GM19043 (cell line): ENCODE data around the gene PRSS38.

Experiments used
- ATAC-seq: cut with Tn5 transposase; IDR thresholded peaks from one replicate; pipeline ENCODE4 v1.9.1; 2021; ENCODE audit warnings: low read depth; ENCODE audit not compliant: unreplicated experiment

Gene PRSS38

DNA sequence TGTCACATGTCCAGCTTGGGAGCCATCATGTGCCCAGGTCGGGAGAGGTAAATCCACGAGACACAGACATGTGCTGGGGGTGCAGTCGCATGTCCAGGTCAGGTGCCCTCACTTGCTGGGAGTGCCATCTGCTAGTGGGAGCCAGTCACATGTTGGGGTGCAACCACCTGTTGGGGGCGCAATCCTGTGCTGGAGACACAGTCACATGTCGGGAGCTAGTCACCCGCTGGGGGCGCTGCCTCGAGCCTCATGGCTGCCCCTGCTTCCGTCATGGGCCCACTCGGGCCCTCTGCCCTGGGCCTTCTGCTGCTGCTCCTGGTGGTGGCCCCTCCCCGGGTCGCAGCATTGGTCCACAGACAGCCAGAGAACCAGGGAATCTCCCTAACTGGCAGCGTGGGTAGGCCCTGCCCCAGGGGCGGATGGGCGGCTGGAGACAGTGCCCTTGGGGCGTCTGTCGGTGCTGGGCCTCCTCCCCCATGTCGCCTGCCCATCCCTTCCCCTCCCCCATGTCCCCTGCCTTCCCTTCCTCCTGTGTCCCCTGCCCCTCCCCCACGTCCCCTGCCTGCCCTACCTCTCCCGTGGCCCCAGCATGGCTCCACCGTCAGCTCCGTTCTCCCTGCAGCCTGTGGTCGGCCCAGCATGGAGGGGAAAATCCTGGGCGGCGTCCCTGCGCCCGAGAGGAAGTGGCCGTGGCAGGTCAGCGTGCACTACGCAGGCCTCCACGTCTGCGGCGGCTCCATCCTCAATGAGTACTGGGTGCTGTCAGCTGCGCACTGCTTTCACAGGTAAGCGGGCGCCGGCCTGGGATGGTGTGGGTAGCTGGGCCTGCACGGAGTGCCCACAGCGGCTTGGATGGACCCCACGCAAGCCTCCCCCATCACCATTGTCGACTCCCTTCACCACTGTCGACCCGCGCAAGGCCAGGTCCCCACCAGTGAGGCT lies at the start of gene PRSS38:
PRSS38 (plus strand) TSS at position 208 of the 942 bp plus-strand sequence; CDS start at position 250, 42 bp downstream.
- no peak for ATAC-seq

- ATAC-seq, result peak; percentile 53
Observed at GRCh38 chr1:227766015-227766634, 49.4 kb upstream of the PRSS38 start.

DNA sequence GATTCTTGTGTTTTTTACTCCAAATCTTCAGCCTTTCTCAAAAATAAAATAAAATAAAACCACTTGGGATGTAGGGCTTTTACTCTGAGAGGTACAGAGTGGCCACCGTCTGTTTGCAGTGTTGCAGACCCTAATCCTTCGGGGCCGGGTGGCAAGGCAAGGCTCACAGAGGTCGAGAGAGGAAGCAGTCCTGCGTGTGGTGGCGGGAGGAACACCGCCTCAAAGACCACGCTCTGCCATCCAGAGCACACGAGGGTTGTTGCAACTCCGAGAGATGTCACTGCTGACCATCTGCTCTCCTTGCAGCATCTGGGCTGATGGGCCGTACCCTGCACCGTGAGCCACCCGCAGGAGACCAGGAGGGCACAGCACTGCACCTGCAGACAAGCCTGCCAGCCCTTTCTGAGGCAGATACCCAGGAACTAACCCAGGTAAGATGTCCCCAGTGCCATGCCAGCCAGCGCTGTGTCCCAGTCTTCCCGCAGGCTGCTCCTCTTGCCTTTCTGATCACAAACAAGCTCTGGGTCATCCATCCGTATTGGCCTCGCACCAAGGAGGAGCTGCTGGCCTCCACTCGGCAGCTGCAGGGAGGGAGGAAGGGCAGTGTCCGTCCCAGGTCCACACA lies 48.7 kb upstream of the PRSS38 start:
- ATAC-seq, result no peak

DNA sequence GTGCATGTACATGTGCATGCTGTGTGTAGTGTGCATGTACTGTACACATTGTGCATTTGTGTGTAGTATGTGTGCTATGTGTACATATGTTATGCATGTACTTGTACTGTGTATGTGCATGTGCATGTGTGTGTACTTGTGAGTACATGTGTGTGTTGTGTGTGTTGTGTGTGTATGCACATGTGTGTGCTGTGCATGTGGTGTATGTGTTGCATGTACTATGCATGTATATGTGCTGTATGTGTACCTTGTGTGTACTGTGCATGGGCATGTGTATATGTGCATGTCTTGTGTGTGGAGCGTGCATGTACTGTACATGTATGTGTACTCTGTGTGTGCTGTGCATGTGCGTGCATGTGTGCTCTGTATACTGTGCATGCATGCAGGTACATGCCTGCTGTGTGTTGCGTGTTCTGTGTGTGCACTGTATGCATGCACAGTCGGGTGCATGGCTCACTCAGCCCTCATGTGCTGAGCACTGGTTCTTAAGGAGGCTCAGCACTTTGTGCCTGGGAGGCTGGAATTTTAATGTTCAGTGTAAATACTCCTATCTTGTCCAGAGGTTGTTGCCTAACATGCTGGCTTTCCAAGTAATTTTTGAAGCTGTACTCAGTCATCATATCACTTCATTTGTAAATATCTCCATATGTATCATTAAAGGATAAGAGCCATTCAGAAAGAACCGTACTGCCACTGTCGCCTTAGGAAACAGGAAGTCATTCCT lies 47.9 kb upstream of the PRSS38 start:
- no peak for ATAC-seq

DNA sequence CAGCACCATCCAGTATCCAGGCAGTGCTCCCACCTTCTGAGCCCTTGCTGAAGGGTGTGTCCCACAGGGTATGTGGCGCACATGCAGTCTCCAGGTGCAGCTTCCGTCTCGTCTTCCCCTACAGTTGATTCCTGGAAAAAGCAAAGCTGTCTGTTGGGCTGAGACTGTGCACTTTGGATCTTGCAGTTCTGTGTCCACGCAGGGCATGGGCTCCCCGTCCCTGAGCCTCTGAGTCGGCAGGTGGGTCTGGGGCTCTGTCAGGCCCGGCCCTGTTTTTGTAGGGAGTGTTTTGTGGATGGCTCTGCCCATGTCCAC lies 47.4 kb upstream of the PRSS38 start:
- ATAC-seq, result no peak

GRCh38 chr1:227768640-227769039 lies 46.8 kb upstream of the PRSS38 start:
- ATAC-seq, result no peak

DNA sequence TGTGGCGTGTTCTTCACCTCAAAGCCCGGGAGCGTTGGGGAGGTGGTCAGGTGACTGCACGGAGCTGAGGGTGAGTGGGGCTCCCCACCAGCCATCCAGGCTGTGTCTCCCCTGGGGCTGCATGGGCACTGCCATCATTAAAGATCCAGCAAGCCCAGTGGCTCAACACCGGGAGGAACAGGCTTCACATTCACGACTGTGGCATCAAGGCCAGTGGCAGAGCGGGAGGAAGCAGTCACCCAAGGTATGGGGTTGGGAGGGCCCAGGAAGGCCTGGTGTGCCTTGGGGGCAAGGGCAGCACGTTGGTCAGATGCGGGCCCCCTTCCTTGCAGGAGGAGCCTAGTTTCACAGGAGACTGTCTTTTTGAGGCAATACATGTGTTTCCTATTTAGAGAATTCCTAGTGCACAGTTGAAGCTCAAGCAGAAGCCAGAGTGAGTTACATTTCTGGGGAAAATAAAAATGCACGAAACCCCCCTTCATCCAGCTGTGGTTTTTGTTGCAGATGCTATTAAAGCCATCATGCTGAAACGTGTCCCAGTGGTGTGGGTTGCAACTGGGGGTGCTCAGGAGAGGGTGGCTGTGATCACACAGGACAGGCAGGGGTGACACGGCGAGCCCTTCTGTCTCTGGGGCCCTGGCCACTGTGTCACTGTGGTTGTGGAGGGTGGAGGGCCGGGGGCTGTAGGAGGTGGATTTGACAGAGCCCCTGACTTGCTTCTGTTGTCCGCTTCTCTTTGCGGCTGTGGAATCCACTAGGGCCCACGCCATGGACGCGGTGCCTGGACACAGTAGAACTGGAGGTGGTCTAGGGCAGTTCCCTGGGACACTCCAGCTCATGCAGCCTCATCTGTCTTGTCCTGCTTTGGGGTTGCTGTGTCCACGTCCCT lies 46.2 kb upstream of the PRSS38 start:
- ATAC-seq, result no peak

GRCh38 chr1:227769936-227770494 lies 45.5 kb upstream of the PRSS38 start:
- ATAC-seq, result no peak

- no peak for ATAC-seq
Observed at GRCh38 chr1:227770812-227771211, 44.7 kb upstream of the PRSS38 start.

GRCh38 chr1:227771326-227771725 lies 44.1 kb upstream of the PRSS38 start:
- no peak for ATAC-seq

DNA sequence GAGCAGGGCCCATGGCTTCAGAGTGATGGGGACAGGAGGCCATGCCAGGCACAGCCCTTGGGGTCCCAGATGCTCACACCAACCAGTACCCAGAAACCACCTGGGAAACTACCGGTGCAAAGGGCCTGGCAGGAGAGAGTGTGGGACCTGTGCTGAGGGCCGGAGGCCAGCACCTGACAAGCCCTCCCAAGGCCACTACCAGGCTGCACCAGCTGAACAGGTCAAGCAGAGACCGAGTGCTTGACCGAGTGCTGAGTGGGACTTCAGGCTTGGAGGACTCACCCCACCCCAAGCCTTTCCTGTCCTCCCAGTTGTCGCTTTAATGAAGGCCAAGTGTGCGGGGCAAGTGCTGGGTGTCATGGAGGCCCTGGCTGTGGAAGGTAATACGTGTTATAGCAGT lies 43.7 kb upstream of the PRSS38 start:
- no peak for ATAC-seq

- no peak for ATAC-seq
Observed at GRCh38 chr1:227773558-227773957, 41.9 kb upstream of the PRSS38 start.

- ATAC-seq, result no peak
Observed at GRCh38 chr1:227774051-227774731, 41.3 kb upstream of the PRSS38 start.

GRCh38 chr1:227774821-227775661 lies 40.4 kb upstream of the PRSS38 start:
- ATAC-seq, result no peak

DNA sequence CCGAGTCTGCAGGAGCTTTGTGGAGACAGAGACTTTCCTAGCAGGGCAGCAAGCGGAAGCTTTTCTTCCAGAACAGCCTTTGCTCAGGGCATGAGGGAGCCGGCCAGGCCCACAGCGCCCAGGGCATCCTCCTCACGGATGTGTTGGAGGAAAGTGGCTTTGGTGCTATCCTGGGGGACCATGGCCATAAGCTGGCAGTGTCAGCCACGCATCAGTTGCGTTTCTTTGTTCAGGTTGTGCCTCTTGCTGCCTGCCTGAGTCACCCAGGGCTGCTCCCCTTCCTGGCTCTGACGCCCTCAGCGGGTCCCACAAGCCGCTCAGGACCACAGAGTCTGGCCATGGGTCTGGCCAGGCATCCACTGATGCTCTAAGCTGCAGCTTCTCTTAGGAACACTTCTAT lies 39.6 kb upstream of the PRSS38 start:
- no peak for ATAC-seq

DNA sequence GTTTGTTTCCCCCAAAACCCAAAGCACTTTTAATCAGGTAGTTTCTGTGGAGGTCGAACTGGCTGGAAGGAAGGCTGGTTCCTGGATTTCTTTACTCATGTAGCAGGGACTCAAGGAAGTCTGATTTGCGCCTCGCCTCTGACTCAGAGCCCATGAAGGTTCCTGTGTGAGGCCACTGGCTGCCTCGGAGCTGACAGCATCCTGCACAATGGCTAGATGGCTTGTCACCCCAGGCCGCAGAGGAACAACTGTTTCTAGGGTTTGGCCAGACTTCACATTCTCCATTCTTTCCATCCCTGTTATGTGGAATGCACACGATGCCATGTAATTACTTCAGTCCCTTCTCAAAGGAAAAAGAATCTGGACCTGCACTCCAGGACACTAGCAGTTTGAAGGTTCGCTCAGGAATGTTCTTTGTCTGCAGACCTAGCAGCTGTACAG lies 39.1 kb upstream of the PRSS38 start:
- ATAC-seq, result no peak

- ATAC-seq, result no peak
Observed at GRCh38 chr1:227777156-227777555, 38.3 kb upstream of the PRSS38 start.

DNA sequence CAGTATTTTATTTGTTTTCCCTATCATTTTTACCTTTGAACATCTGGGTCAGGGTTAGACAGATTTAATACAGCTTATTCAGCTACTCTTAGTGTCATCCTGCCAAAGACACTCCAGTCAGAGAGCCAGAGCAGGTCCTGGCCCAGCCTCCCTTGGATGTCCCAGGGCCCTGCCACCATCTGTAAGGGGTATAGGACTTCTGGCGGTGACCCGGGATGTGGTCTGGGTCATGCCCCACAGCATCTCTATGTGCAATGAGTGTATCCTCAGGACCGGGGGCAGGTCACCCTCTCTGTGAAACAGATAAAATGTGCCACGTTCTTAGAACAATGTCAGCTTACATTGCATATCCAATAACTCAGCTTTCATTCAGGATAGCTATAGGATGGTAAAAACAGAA lies 37.8 kb upstream of the PRSS38 start:
- no peak for ATAC-seq
